ENCODE measurements around the gene PLEKHA3.
"Not testable (repeated sequence)": the region's sequence is repeated elsewhere in the genome, so short reads cannot be mapped to it uniquely, and the experiment has no call there.

PLEKHA3 gene

GRCh38 chr2:178502751-178503150, 22.5 kb downstream of the PLEKHA3 start:
- no peak overlapping the region for H3K27ac Mint-ChIP-seq
- no peaks in the 10 kb centered on the region for H3K9me3 Mint-ChIP-seq
- no peak overlapping the region for H3K4me3 Mint-ChIP-seq
- H3K4me1 Mint-ChIP-seq = no peaks in the 10 kb centered on the region
- peaks cover 15% of the 10 kb centered on the region for H3K36me3 Mint-ChIP-seq
- H3K27me3 Mint-ChIP-seq = no peaks in the 10 kb centered on the region

GRCh38 chr2:178506101-178506500, 25.8 kb downstream of the PLEKHA3 start:
- Mint-ChIP-seq H3K4me1 (peaks cover 4% of the 10 kb centered on the region), H3K27me3 (no peaks in the 10 kb centered on the region), H3K36me3 (peaks cover 18% of the 10 kb centered on the region), H3K4me3 (no peak overlapping the region), H3K27ac (no peak overlapping the region), H3K9me3 (no peaks in the 10 kb centered on the region)

GRCh38 chr2:178506524-178506923, 26.3 kb downstream of the PLEKHA3 start:
- no peak overlapping the region for H3K27ac Mint-ChIP-seq
- H3K9me3 Mint-ChIP-seq = no peaks in the 10 kb centered on the region
- no peak overlapping the region for H3K4me3 Mint-ChIP-seq
- H3K4me1 Mint-ChIP-seq = peaks cover 4% of the 10 kb centered on the region
- peaks cover 18% of the 10 kb centered on the region for H3K36me3 Mint-ChIP-seq
- H3K27me3 Mint-ChIP-seq = no peaks in the 10 kb centered on the region

GRCh38 chr2:178506949-178507348, 26.7 kb downstream of the PLEKHA3 start:
- H3K27ac Mint-ChIP-seq = no peak overlapping the region
- peaks cover 17% of the 10 kb centered on the region for H3K36me3 Mint-ChIP-seq
- H3K4me3 Mint-ChIP-seq = no peak overlapping the region
- no peaks in the 10 kb centered on the region for H3K27me3 Mint-ChIP-seq
- no peaks in the 10 kb centered on the region for H3K9me3 Mint-ChIP-seq
- peaks cover 4% of the 10 kb centered on the region for H3K4me1 Mint-ChIP-seq

GRCh38 chr2:178508646-178509045, 28.4 kb downstream of the PLEKHA3 start:
- H3K36me3 Mint-ChIP-seq = peaks cover 22% of the 10 kb centered on the region

GRCh38 chr2:178510384-178510783, 30.1 kb downstream of the PLEKHA3 start:
- H3K36me3 Mint-ChIP-seq = peaks cover 21% of the 10 kb centered on the region
- H3K4me1 Mint-ChIP-seq = peaks cover 21% of the 10 kb centered on the region
- H3K4me3 Mint-ChIP-seq = no peak overlapping the region
- H3K27ac Mint-ChIP-seq = no peak overlapping the region
- H3K9me3 Mint-ChIP-seq = no peaks in the 10 kb centered on the region
- H3K27me3 Mint-ChIP-seq = no peaks in the 10 kb centered on the region

More at GRCh38 chr2:178508646-178509045, 28.4 kb downstream of the PLEKHA3 start:
- Mint-ChIP-seq H3K4me3 (no peak overlapping the region), H3K27ac (no peak overlapping the region), H3K9me3 (no peaks in the 10 kb centered on the region), H3K27me3 (no peaks in the 10 kb centered on the region), H3K4me1 (peaks cover 7% of the 10 kb centered on the region)

GRCh38 chr2:178512484-178512883, 32.2 kb downstream of the PLEKHA3 start:
- no peak overlapping the region for H3K27ac Mint-ChIP-seq
- H3K9me3 Mint-ChIP-seq = no peaks in the 10 kb centered on the region
- peaks cover 21% of the 10 kb centered on the region for H3K36me3 Mint-ChIP-seq
- peaks cover 21% of the 10 kb centered on the region for H3K4me1 Mint-ChIP-seq
- H3K4me3 Mint-ChIP-seq = no peak overlapping the region
- H3K27me3 Mint-ChIP-seq = no peaks in the 10 kb centered on the region

GRCh38 chr2:178513876-178514275, 33.6 kb downstream of the PLEKHA3 start:
- H3K4me3 Mint-ChIP-seq = no peak overlapping the region
- peaks cover 18% of the 10 kb centered on the region for H3K4me1 Mint-ChIP-seq
- no peaks in the 10 kb centered on the region for H3K9me3 Mint-ChIP-seq
- H3K27me3 Mint-ChIP-seq = no peaks in the 10 kb centered on the region
- H3K27ac Mint-ChIP-seq = no peak overlapping the region
- H3K36me3 Mint-ChIP-seq = peaks cover 22% of the 10 kb centered on the region

- peak overlapping the region; percentile 39 for H3K4me3 Mint-ChIP-seq
- peaks cover 18% of the 10 kb centered on the region for H3K36me3 Mint-ChIP-seq
- H3K27me3 Mint-ChIP-seq = no peaks in the 10 kb centered on the region
- peak overlapping the region; percentile 41 for H3K27ac Mint-ChIP-seq
- peaks cover 18% of the 10 kb centered on the region for H3K4me1 Mint-ChIP-seq
- no peaks in the 10 kb centered on the region for H3K9me3 Mint-ChIP-seq
Measured at GRCh38 chr2:178514664-178515063, 34.4 kb downstream of the PLEKHA3 start.

- Mint-ChIP-seq H3K27me3 (no peaks in the 10 kb centered on the region), H3K4me3 (no peak overlapping the region), H3K27ac (no peak overlapping the region), H3K36me3 (peaks cover 10% of the 10 kb centered on the region), H3K9me3 (no peaks in the 10 kb centered on the region), H3K4me1 (peaks cover 18% of the 10 kb centered on the region)
Measured at GRCh38 chr2:178517496-178517895, 37.2 kb downstream of the PLEKHA3 start.

GRCh38 chr2:178521304-178522150, 41.3 kb downstream of the PLEKHA3 start:
- Mint-ChIP-seq H3K4me1 (peaks cover 25% of the 10 kb centered on the region), H3K4me3 (no peak overlapping the region), H3K36me3 (peaks cover 9% of the 10 kb centered on the region), H3K27ac (peak overlapping the region; percentile 8), H3K9me3 (no peaks in the 10 kb centered on the region), H3K27me3 (no peaks in the 10 kb centered on the region)

GRCh38 chr2:178522950-178523595, 42.8 kb downstream of the PLEKHA3 start:
- H3K4me1 Mint-ChIP-seq = peaks cover 31% of the 10 kb centered on the region
- H3K27ac Mint-ChIP-seq = peak overlapping the region; percentile 90
- H3K9me3 Mint-ChIP-seq = no peaks in the 10 kb centered on the region
- no peaks in the 10 kb centered on the region for H3K27me3 Mint-ChIP-seq
- peak overlapping the region; percentile 90 for H3K4me3 Mint-ChIP-seq
- peaks cover 12% of the 10 kb centered on the region for H3K36me3 Mint-ChIP-seq

GRCh38 chr2:178523596-178524134, 43.4 kb downstream of the PLEKHA3 start:
- H3K36me3 Mint-ChIP-seq = peaks cover 14% of the 10 kb centered on the region
- peak overlapping the region; percentile 90 for H3K4me3 Mint-ChIP-seq
- peaks cover 34% of the 10 kb centered on the region for H3K4me1 Mint-ChIP-seq
- H3K27ac Mint-ChIP-seq = peak overlapping the region; percentile 90
- no peaks in the 10 kb centered on the region for H3K27me3 Mint-ChIP-seq
- H3K9me3 Mint-ChIP-seq = no peaks in the 10 kb centered on the region

GRCh38 chr2:178525010-178525409, 44.8 kb downstream of the PLEKHA3 start:
- peaks cover 34% of the 10 kb centered on the region for H3K4me1 Mint-ChIP-seq
- peak overlapping the region; percentile 30 for H3K27ac Mint-ChIP-seq
- not testable (repeated sequence) for H3K9me3 Mint-ChIP-seq, H3K27me3 Mint-ChIP-seq, H3K4me3 Mint-ChIP-seq
- H3K36me3 Mint-ChIP-seq = peaks cover 14% of the 10 kb centered on the region

GRCh38 chr2:178525460-178525859, 45.2 kb downstream of the PLEKHA3 start:
- not testable (repeated sequence) for H3K27ac Mint-ChIP-seq, H3K9me3 Mint-ChIP-seq, H3K27me3 Mint-ChIP-seq
- H3K4me3 Mint-ChIP-seq = peak overlapping the region; percentile 54
- peaks cover 38% of the 10 kb centered on the region for H3K4me1 Mint-ChIP-seq
- H3K36me3 Mint-ChIP-seq = peaks cover 14% of the 10 kb centered on the region

- Mint-ChIP-seq H3K27me3 (no peaks in the 10 kb centered on the region), H3K4me1 (peaks cover 46% of the 10 kb centered on the region), H3K27ac (no peak overlapping the region), H3K4me3 (no peak overlapping the region), H3K9me3 (no peaks in the 10 kb centered on the region), H3K36me3 (peaks cover 22% of the 10 kb centered on the region)
Measured at GRCh38 chr2:178526256-178526655, 46.0 kb downstream of the PLEKHA3 start.
